HG03280 (cell line): ENCODE measurements around the gene FBXL3.
"Not testable (repeated sequence)": the region's sequence is repeated elsewhere in the genome, so short reads cannot be mapped to it uniquely, and the experiment has no call there.

Experiments used
- ATAC-seq: cut with Tn5 transposase; IDR thresholded peaks from one replicate; pipeline ENCODE4 v1.9.1; 2021; ENCODE audit warnings: mild to moderate bottlenecking, moderate library complexity; ENCODE audit not compliant: unreplicated experiment

FBXL3 gene

DNA sequence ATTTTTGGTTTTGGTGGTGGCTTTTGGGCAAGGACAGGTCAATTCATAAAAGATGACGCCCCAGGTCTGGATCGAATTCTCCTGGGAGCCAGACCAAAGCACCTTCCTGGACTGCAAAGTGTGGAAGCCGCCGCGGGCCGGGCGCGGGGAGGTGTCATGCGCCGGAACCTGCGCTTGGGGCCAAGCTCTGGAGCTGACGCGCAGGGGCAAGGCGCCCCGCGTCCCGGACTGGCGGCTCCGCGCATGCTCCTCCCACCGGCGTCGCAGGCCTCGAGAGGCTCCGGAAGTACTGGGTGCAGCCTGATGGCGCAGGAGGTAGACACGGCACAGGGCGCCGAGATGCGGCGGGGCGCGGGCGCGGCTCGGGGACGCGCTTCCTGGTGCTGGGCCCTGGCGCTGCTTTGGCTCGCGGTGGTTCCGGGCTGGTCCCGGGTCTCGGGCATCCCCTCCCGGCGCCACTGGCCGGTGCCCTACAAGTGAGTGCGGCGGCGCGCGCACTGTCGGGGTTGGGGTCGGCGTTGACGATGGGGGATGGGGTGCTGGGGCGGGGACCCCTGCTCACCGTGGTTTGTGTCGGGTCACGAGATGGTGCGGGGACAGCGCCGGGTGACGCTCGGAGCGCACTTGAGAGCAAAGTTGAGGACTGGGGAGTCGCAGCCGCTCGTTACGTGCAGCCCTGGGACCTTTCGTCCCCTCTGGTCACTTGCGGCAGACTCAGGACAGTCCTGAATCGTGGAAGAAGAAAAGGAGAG lies 35.0 kb downstream of the FBXL3 start, which contains the start of gene CLN5:
Gene CLN5, plus strand, starts transcription at position 286 of the 752 bp plus-strand sequence. Its CDS starts 18 bp downstream, at position 304.
- ATAC-seq, result peak; percentile 96

- ATAC-seq, result peak; percentile 54
Observed at GRCh38 chr13:76991432-76991795, 35.5 kb downstream of the FBXL3 start.

DNA sequence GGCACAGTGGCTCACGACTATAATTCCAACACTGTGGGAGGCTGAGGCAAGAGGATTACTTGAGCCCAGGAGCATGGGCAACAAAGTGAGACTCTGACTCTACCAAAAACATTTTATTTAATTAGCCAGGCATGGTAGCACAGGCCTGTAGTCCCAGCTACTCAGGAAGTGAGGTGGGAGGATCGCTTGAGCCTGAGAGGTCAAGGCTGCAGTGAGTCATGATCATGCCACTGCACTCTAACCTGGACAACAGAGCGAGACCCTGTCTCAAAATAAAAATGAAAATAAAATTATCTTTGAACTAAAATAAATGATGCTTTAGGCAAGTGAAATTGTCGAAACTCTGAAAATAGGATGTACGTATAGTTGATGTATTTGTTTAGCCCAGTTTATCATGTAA lies 43.3 kb downstream of the FBXL3 start:
- no peak for ATAC-seq

- ATAC-seq, result no peak
Observed at GRCh38 chr13:76982061-76982460, 44.9 kb downstream of the FBXL3 start.

DNA sequence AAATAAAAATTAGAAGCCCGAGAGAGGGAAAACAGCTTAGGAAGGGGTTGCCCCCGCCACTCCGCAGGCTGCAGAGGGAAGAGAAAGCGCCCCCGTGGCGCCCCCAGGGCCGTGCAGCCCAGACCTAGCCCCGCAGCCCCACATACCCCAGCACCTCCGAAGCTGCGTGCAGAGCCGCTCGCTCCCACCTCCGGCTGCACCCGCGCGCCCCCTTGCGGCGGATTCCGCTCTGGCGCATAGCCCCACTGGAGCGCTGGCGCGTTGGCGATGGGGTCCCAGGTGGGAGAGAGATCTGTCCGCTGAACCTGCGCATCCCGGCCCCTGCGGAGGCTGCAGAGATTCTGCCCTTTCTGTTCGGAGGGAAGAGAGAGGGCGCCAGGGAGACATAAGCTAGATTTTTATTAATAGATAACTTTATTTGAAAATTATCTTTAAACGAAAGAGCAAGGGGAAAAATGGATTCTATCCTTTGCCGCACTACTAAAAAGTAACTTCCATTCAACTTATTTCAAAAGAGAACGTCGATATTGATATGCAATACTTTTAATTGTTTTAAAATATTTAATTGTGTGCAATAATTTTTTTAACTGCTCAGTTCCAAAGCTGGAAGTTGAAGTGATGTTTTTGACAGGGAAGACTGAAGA lies 46.8 kb downstream of the FBXL3 start:
- peak; percentile 99 for ATAC-seq

GRCh38 chr13:76976929-76977328 lies 50.0 kb downstream of the FBXL3 start:
- no peak for ATAC-seq

- no peak for ATAC-seq
Observed at GRCh38 chr13:76976490-76976889, 50.5 kb downstream of the FBXL3 start.

- ATAC-seq, result no peak
Observed at GRCh38 chr13:76975863-76976262, 51.1 kb downstream of the FBXL3 start.

GRCh38 chr13:76974618-76974975 lies 52.4 kb downstream of the FBXL3 start:
- ATAC-seq, result no peak

GRCh38 chr13:76973920-76974617 lies 52.9 kb downstream of the FBXL3 start:
- no peak for ATAC-seq

- ATAC-seq, result no peak
Observed at GRCh38 chr13:76971851-76972829, 54.8 kb downstream of the FBXL3 start.

DNA sequence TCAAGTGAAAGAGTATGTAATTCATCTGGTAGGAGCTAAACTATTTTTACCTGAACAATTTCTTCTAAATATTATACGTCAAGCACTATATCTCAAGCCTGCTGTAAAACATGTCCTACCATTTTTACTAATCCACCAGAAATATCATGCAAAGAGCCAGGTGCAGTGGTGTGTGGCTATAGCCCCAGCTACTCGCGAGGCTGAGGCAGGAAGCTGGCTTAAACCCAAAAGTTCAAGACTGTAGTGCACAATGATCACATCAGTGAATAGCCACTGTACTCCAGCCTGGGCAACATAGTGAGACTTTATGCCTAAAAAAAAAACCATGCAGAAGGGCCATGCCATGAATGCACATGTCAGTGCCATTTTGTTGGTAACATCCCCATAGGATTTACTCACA lies 55.7 kb downstream of the FBXL3 start:
- ATAC-seq, result no peak

GRCh38 chr13:76969488-76970365 lies 57.2 kb downstream of the FBXL3 start:
- ATAC-seq, result no peak

DNA sequence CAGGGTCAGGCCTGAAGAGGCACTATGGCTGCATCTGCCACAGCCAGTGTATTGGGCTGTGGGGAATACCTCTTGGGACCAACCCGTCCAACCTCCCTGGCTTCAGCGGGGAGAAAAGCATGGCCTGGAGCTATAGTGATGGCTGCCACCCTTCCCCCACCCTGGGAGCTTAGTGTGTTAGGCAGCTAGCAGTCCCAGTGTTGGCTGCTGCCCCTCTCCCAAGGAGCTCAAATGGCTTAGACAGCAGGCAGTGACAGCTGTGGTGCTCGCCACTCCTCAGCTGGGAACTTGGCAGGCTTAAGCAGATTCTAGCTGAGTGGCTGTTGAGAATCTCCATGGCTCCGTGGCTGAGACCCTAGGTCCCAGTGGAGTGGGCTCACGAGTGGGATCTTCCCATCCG lies 58.9 kb downstream of the FBXL3 start:
- no peak for ATAC-seq

DNA sequence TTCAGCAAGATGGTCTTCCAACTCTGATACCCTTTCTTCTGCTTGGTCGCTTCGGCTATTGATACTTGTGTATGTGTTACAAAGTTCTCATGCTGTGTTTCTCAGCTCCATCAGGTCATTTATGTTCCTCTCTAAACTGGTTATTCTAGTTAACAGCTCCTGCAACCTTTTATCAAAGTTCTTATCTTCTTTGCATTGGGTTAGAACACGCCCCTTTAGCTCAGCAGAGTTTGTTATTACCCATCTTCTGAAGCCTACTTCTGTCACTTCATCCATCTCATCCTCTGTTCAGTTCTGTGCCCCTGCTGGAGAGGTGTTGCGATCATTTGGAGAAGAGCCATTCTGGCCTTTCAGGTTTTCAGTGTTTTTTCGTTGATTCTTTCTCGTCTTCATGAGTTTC lies 59.9 kb downstream of the FBXL3 start:
- ATAC-seq, result no peak

- ATAC-seq, result no peak
Observed at GRCh38 chr13:76965759-76966421, 61.1 kb downstream of the FBXL3 start.

DNA sequence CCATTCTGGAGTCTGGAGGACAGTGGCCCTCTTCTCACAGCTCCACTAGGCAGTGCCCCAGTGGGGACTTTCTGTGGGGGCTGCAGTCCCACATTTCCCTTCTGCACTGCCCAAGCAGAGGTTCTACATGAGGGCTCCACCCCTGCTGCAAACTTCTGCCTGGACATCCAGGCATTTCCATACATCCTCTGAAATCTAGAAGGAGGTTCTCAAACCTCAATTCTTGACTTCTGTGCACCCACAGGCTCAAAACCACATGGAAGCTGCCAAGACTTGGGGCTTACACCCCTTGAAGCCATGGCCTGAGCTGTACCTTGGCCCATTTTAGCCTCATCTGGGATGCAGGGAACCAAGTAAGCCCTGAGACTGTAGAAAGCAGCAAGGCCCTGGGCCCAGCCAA lies 67.2 kb downstream of the FBXL3 start:
- not testable (repeated sequence) for ATAC-seq

GRCh38 chr13:76958841-76959432 lies 68.0 kb downstream of the FBXL3 start:
- no peak for ATAC-seq

DNA sequence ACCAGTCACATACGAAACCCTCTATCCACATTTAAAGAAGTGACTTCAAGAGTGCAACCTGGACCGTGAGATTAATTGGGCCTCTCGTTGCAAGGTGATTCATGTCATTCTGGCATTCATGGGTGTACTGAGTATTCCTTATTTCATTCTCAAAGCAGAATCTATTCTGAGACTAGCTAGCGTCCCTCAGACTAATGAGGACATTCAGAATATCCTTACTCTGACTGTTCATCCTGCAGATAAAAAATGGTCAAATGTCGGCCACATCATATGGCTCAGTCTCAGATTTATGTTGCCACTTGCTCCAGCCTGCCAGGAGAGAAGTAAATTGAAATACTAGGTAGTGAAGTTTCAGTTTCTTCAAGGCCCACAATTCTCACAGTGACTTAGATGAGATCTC lies 71.3 kb downstream of the FBXL3 start:
- ATAC-seq, result no peak
